Gastrocnemius medialis (tissue), 4 donors: Measurements from ENCODE around the gene ADAMTS19.

Experiments
- CTCF ChIP-seq, 5 experiments: fragments of 450-650 bp in 3 of 5; fragments of 200-600 bp in 2 of 5; sonication (generic) in 2 of 5; IDR thresholded peaks in 4 of 5; conservative IDR thresholded peaks in 1 of 5; 1 replicate in 4 of 5; 2 replicates in 1 of 5; pipeline ENCODE4 v1.5.1; 2016 to 2019; ENCODE audit warnings: antibody characterized with exemption in 5 of 5, mild to moderate bottlenecking in 3 of 5, moderate library complexity in 3 of 5
- POLR2A ChIP-seq, 2 donors: fragments of 450-650 bp; IDR thresholded peaks; one replicate each; pipeline ENCODE4 v1.6.1; 2017; ENCODE audit warnings: antibody characterized with exemption in 2 of 2, mild to moderate bottlenecking in 2 of 2, moderate library complexity in 2 of 2

- TF ChIP-seq POLR2A (IDR thresholded peaks at IDR 0.05) = no peak
- no peak for TF ChIP-seq CTCF (IDR thresholded peaks at IDR 0.05 in 4 of 5, conservative IDR thresholded peaks at IDR 0.05 in 1 of 5)
These were observed 47.4 kb downstream of the ADAMTS19 start for GRCh38 chr5:129507527-129507926.
